HFF-Myc (cell line): Measurements from ENCODE around the gene SLC23A3.

Source experiments
- DNase-seq: peaks from one replicate; pipeline ENCODE4 v3.0.0-alpha.2; 2011; ENCODE audit warnings: low read depth; ENCODE audit errors: extremely low read depth
- H3K4me3 ChIP-seq: replicated peaks from 2 replicates; pipeline ENCODE4 v1.5.1; 2011; ENCODE audit warnings: low read depth, mild to moderate bottlenecking, control low read depth, low read length
- CTCF ChIP-seq: IDR thresholded peaks from 2 replicates; pipeline ENCODE4 v1.5.1; 2012; ENCODE audit warnings: mild to moderate bottlenecking, low read depth, low read length, control low read depth; ENCODE audit errors: missing control alignments

Gene SLC23A3

GRCh38 chr2:219158025-219158424 is 11.8 kb downstream of the SLC23A3 start:
- no peak for TF ChIP-seq CTCF
- no peak for DNase-seq
- H3K4me3 ChIP-seq, result no peak overlapping the region

GRCh38 chr2:219157396-219157795 is 12.4 kb downstream of the SLC23A3 start:
- DNase-seq, result no peak
- no peak for TF ChIP-seq CTCF

GRCh38 chr2:219155054-219155644 is 14.7 kb downstream of the SLC23A3 start:
- H3K4me3 ChIP-seq, result no peak overlapping the region
- TF ChIP-seq CTCF, result peak; percentile 26
- DNase-seq, result peak; percentile 63

More at GRCh38 chr2:219157396-219157795, 12.4 kb downstream of the SLC23A3 start:
- H3K4me3 ChIP-seq, result no peak overlapping the region

- no peak for TF ChIP-seq CTCF
- no peak overlapping the region for H3K4me3 ChIP-seq
- no peak for DNase-seq
Measured at GRCh38 chr2:219149667-219150066, 20.2 kb downstream of the SLC23A3 start.

GRCh38 chr2:219142329-219142728 is 27.5 kb downstream of the SLC23A3 start:
- peak; percentile 48 for TF ChIP-seq CTCF
- DNase-seq, result peak; percentile 75
- no peak overlapping the region for H3K4me3 ChIP-seq

- no peak for DNase-seq
- H3K4me3 ChIP-seq, result no peak overlapping the region
- no peak for TF ChIP-seq CTCF
Measured at GRCh38 chr2:219140722-219141121, 29.1 kb downstream of the SLC23A3 start.

GRCh38 chr2:219133976-219134375 is 35.9 kb downstream of the SLC23A3 start:
- H3K4me3 ChIP-seq, result no peak overlapping the region
- DNase-seq, result no peak
- TF ChIP-seq CTCF, result no peak
